HepG2 (cell line): ENCODE results near the gene SLC27A2.

Experiments used
- CTCF ChIP-seq: sonication (generic); formaldehyde crosslinking; IDR thresholded peaks from 2 replicates; pipeline ENCODE4 v1.5.0; 2020; ENCODE audit warnings: mild to moderate bottlenecking, missing genetic modification reagents, moderate library complexity
- POLR2A ChIP-seq, 2 experiments: IDR thresholded peaks; 2 replicates each; pipeline ENCODE4 v1.6.1; 2011; ENCODE audit warnings: low read depth in 2 of 2, low read length in 2 of 2, mild to moderate bottlenecking in 1 of 2, moderate library complexity in 1 of 2; ENCODE audit not compliant: insufficient read depth in 1 of 2

- TF ChIP-seq POLR2A (IDR thresholded peaks at IDR 0.05; ENCODE audit: insufficient read depth in 1 of 2, low read depth in 2 of 2, low read length in 2 of 2) (no peak), CTCF (CRISPR knock-in tag) (no peak)
Measured at GRCh38 chr15:50167110-50167509, 14.9 kb upstream of the SLC27A2 start.
